Neutrophil (primary cell): Measurements from ENCODE around the gene ST7L.
"Not testable (repeated sequence)": the region's sequence is repeated elsewhere in the genome, so short reads cannot be mapped to it uniquely, and the experiment has no call there.

ENCODE experiments used
- H3K27ac ChIP-seq: fragments of 200-600 bp; sonication (generic); 2 replicates; pipeline ENCODE4 v1.5.1; 2016; ENCODE audit warnings: mild to moderate bottlenecking, moderate library complexity
- H3K27me3 ChIP-seq: fragments of 200-600 bp; sonication (generic); 2 replicates; pipeline ENCODE4 v1.6.0; 2016; ENCODE audit warnings: mild to moderate bottlenecking
- H3K36me3 ChIP-seq: fragments of 200-600 bp; sonication (generic); 2 replicates; pipeline ENCODE4 v1.5.1; 2017
- H3K4me1 ChIP-seq, 2 experiments: fragments of 200-600 bp in 1 of 2; sonication (generic) in 1 of 2; 1 replicate in 1 of 2; 2 replicates in 1 of 2; pipeline versions ENCODE4 v1.5.1 to v1.6.1; 2013 to 2016; ENCODE audit warnings: low read depth in 1 of 2, low read length in 1 of 2, mild to moderate bottlenecking in 1 of 2, moderate library complexity in 1 of 2; ENCODE audit not compliant: control insufficient read depth in 1 of 2, insufficient read depth in 1 of 2
- H3K4me3 ChIP-seq, 2 experiments: fragments of 200-600 bp in 1 of 2; sonication (generic) in 1 of 2; 1 replicate in 1 of 2; 2 replicates in 1 of 2; pipeline ENCODE4 v1.5.1; 2013 to 2016; ENCODE audit warnings: low read depth in 1 of 2, low read length in 1 of 2, mild to moderate bottlenecking in 1 of 2, moderate library complexity in 1 of 2
- H3K9me3 ChIP-seq: fragments of 200-600 bp; sonication (generic); 2 replicates; pipeline ENCODE4 v1.5.1; 2016
- TF ChIP-seq, protein P1 (sequence below): fragments of 200-600 bp; sonication (generic); IDR thresholded peaks from 2 replicates; pipeline ENCODE4 v1.5.1; 2016; ENCODE audit warnings: antibody characterized with exemption

ST7L gene

GRCh38 chr1:112643080-112643479 is 24.1 kb upstream of the ST7L start:
- Histone ChIP-seq H3K9me3 (no peaks in the 10 kb centered on the region), H3K36me3 (peaks cover 33% of the 10 kb centered on the region), H3K27me3 (no peaks in the 10 kb centered on the region), H3K27ac (no peak overlapping the region), H3K4me3 (no peak overlapping the region), H3K4me1 (peaks cover 0 to 1% of the 10 kb centered on the region in 2 experiments)
- TF ChIP-seq, protein P1, sequence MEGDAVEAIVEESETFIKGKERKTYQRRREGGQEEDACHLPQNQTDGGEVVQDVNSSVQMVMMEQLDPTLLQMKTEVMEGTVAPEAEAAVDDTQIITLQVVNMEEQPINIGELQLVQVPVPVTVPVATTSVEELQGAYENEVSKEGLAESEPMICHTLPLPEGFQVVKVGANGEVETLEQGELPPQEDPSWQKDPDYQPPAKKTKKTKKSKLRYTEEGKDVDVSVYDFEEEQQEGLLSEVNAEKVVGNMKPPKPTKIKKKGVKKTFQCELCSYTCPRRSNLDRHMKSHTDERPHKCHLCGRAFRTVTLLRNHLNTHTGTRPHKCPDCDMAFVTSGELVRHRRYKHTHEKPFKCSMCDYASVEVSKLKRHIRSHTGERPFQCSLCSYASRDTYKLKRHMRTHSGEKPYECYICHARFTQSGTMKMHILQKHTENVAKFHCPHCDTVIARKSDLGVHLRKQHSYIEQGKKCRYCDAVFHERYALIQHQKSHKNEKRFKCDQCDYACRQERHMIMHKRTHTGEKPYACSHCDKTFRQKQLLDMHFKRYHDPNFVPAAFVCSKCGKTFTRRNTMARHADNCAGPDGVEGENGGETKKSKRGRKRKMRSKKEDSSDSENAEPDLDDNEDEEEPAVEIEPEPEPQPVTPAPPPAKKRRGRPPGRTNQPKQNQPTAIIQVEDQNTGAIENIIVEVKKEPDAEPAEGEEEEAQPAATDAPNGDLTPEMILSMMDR: no peak

DNA sequence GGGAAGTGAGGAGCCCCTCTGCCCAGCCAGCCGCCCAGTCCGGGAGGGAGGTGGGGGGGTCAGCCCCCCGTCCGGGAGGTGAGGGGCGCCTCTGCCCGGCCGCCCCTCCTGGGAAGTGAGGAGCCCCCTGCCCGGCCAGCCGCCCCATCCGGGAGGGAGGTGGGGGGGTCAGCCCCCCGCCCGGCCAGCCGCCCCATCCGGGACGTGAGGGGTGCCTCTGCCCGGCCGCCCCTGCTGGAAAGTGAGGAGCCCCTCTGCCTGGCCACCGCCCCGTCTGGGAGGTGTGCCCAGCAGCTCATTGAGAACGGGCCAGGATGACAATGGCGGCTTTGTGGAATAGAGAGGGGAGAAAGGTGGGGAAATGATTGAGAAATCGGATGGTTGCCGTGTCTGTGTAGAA is 21.5 kb upstream of the ST7L start:
- not testable (repeated sequence) for H3K27ac ChIP-seq, H3K27me3 ChIP-seq, H3K4me3 ChIP-seq, H3K9me3 ChIP-seq
- H3K4me1 ChIP-seq: peaks cover 7 to 27% of the 10 kb centered on the region in 2 experiments
- peaks cover 22% of the 10 kb centered on the region for H3K36me3 ChIP-seq

- H3K4me1 ChIP-seq: peaks cover 7 to 31% of the 10 kb centered on the region in 2 experiments
- H3K27ac ChIP-seq: peak overlapping the region; percentile 68
- TF ChIP-seq, protein P1: no peak
- H3K9me3 ChIP-seq: no peaks in the 10 kb centered on the region
- H3K4me3 ChIP-seq: no peak overlapping the region
- H3K27me3 ChIP-seq: no peaks in the 10 kb centered on the region
- peaks cover 9% of the 10 kb centered on the region for H3K36me3 ChIP-seq
Measured at GRCh38 chr1:112638110-112638428, 19.1 kb upstream of the ST7L start.

DNA sequence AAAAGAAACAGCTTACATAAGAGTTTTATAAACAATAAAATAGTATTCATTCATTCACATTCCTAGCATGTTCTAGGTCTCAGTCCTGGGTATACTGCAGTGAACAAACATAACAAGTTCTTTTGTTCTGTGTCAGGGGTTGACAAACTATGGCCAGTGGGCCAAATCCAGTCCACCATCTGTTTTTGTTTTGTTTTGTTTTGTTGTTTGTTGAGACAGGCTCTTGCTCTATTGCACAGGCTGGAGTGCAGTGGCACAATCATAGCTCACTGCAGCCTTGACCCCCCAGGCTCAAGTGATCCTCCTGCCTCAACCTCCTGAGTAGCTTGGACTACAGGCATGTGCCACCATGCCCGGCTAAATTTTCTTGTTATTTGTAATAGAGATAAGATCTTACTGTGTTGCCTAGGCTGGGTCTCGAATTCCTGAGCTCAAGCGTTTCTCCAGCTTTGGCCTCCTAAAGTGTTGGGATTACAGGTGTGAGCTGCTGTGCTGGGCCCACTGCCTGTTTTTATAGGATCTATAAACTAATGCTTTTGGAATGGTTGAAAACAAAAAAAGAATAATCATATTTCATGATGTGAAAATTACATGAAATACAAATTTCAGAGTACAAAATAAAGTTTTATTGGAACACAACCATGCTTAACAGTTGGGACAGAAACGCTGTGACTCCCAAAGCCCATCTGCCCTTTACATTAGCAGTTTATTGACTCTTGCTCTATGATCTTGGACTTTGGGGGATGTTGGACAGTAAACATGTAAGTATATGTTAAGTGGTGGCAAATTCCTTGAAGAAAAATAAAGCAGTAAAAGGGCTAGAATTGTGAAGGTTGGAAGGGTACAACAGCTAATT is 18.5 kb upstream of the ST7L start:
- Histone ChIP-seq H3K27ac (peak overlapping the region; percentile 68), H3K27me3 (no peaks in the 10 kb centered on the region), H3K4me3 (no peak overlapping the region), H3K36me3 (peaks cover 7% of the 10 kb centered on the region), H3K9me3 (no peaks in the 10 kb centered on the region), H3K4me1 (peaks cover 7 to 33% of the 10 kb centered on the region in 2 experiments)
- TF ChIP-seq, protein P1: no peak

DNA sequence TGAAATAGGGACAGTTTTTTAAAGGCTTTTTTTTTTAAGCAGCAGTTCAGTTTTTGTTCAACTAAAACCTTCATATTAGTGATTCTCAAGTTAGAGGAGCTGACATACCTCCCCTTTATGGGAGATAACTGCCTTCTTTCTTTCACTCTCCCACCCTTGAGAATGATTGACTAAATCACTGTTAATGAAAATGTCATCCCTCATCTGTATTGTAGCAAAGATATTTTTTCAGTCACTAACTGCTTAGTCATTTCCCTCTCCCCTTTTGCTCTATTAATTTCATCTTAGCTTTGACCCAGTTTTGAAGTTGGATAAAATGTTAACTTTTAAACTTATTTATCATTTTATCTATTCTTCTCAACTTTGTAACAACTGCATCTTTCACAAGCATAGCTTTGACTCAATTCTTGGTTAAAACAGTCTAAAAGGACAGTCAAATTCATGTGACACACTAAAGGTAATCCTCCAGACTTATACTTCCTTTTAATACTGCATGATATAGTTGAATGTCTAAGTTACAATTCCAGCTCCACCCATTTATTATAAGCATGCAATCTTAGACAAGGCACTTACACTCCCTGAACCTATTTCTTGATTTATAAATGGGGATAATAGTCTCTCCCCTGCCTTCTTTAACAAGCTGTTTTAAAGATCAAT is 17.8 kb upstream of the ST7L start:
- TF ChIP-seq, protein P1: no peak
- Histone ChIP-seq H3K27ac (peak overlapping the region; percentile 68), H3K4me1 (peaks cover 7 to 33% of the 10 kb centered on the region in 2 experiments), H3K9me3 (no peaks in the 10 kb centered on the region), H3K27me3 (no peaks in the 10 kb centered on the region), H3K36me3 (peaks cover 4% of the 10 kb centered on the region), H3K4me3 (no peak overlapping the region)

- Histone ChIP-seq H3K4me3 (no peak overlapping the region), H3K27ac (peak overlapping the region; percentile 68), H3K9me3 (no peaks in the 10 kb centered on the region), H3K4me1 (peaks cover 7 to 36% of the 10 kb centered on the region in 2 experiments), H3K36me3 (peaks cover 4% of the 10 kb centered on the region), H3K27me3 (no peaks in the 10 kb centered on the region)
- TF ChIP-seq, protein P1: no peak
Measured at GRCh38 chr1:112636056-112636455, 17.1 kb upstream of the ST7L start.
